ENCODE measurements around the gene APOL4. TPM values are rescaled to one million over a fixed set of nuclear protein-coding genes. Genes with fewer than 3 reads are reported as not detected.

The APOL4 gene
- total RNA-seq, 2 donors from 2014 or later = 0.52 to 18.1 TPM

DNA sequence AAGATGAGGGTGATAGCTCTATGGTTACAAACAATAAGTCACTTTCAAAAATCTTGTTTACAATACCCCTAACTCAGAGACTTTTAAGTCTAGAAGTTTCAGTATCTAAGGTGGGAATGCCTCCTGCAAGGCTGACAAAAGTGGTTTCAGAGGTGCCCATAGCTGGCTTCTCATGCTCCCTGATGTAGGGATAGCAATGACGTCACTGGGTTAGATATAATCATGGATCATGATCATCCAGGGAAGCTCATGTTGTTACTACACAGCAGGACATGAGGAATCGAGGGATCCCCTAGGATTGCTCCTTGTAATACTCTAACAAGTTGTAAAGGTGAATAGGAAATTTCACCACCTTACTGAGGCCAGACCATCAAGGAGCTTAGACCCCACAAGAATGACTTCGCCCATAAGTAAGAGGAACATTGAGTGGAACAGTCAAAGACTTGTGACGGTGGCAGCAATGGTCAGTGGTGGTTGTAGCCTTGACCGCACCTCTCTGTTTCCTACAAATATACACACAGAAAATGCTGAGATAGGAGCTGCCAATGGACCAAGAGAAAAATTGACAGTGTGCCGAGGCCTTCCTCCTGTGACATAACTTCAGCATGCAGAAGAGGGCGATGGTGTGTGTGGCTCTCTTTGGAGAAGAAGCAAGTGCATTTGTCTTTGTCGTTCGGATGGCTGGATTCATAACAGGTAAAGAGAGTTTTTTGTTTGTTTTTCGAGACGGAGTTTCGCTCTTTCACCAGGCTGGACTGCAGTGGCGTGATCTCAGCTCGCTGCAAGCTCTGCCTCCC, 15.6 kb downstream of the APOL4 start:
- Histone ChIP-seq H3K27ac (no peak overlapping the region), H3K4me3 (no peak overlapping the region), H3K36me3 (replicated peaks in 1 of 2; ENCODE audit: insufficient read depth in 1 of 2, low read depth in 2 of 2) (no peaks in the 10 kb centered on the region), H3K4me1 (no peaks in the 10 kb centered on the region), H3K9me3 (no peaks in the 10 kb centered on the region), H3K27me3 (no peaks in the 10 kb centered on the region)
- no peak for TF ChIP-seq CTCF (IDR thresholded peaks at IDR 0.05)
- no peak for TF ChIP-seq POLR2A (IDR thresholded peaks at IDR 0.05)
- WGBS, 2 donors = 80 to 82% methylated on average over 14 of the region's 14 CpGs
- no peak for ATAC-seq
- DNase-seq = no peak
- intact Hi-C loops (cut with DNase I) = no loop called here

DNA sequence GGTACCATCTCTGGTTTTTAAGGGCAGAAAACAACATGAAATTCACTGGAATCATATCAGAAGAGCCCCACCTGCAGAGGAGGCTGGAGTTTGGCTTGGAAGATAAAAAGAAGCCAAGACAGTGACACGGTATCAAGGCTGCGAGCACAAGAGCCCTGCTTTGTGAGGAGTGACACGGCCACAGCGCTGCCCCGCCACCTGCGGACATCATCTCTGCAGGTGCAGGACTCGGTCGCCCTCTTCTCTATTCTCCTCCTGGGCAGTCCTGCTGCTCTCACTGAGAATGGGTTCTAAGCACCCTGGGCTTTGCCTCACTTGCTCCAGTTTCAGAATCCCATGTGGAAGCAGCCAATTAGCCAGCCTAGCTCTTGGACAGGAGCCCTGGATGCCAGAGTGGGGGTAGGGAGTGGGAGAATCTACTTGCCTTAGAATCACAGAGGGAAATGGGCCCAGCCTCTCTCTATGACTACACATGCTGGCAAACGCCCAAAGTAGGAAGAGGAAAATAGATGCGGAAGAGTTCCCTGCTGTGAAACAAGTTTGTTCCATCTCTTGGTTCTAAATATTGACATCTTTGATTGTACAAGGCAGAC, 17.1 kb downstream of the APOL4 start:
- no peak for TF ChIP-seq POLR2A (IDR thresholded peaks at IDR 0.05)
- TF ChIP-seq CTCF (IDR thresholded peaks at IDR 0.05) = no peak
- no peaks in the 10 kb centered on the region for H3K9me3 ChIP-seq
- no peaks in the 10 kb centered on the region for H3K4me1 ChIP-seq
- no peak overlapping the region for H3K27ac ChIP-seq
- H3K36me3 ChIP-seq (replicated peaks in 1 of 2; ENCODE audit: insufficient read depth in 1 of 2, low read depth in 2 of 2) = no peaks in the 10 kb centered on the region
- WGBS, 2 donors = 74 to 78% methylated on average over 10 of the region's 10 CpGs
- ATAC-seq = no peak
- intact Hi-C loops (cut with DNase I) = loop anchor here (5.0 kb wide), 1 partner anchor 37 kb away; no protein-coding TSS in a partner anchor
- peak in 2 of 4 donors; percentile 27 to 32 for DNase-seq
- H3K27me3 ChIP-seq = no peaks in the 10 kb centered on the region
- H3K4me3 ChIP-seq = no peak overlapping the region

- H3K36me3 ChIP-seq (replicated peaks in 1 of 2; ENCODE audit: insufficient read depth in 1 of 2, low read depth in 2 of 2) = no peaks in the 10 kb centered on the region
- no peaks in the 10 kb centered on the region for H3K27me3 ChIP-seq
- no peak for DNase-seq
- ATAC-seq = no peak
- no peak overlapping the region for H3K27ac ChIP-seq
- WGBS, 2 donors = 85 to 90% methylated on average over 7 of the region's 7 CpGs
- TF ChIP-seq POLR2A (IDR thresholded peaks at IDR 0.05) (no peak), CTCF (IDR thresholded peaks at IDR 0.05) (no peak)
- no peaks in the 10 kb centered on the region for H3K9me3 ChIP-seq
- no peak overlapping the region for H3K4me3 ChIP-seq
- no peaks in the 10 kb centered on the region for H3K4me1 ChIP-seq
- intact Hi-C loops (cut with DNase I) = loop anchor here (5.0 kb wide), 1 partner anchor 36 kb away; no protein-coding TSS in a partner anchor
Measured at GRCh38 chr22:36183446-36183845, 18.2 kb downstream of the APOL4 start.

DNA sequence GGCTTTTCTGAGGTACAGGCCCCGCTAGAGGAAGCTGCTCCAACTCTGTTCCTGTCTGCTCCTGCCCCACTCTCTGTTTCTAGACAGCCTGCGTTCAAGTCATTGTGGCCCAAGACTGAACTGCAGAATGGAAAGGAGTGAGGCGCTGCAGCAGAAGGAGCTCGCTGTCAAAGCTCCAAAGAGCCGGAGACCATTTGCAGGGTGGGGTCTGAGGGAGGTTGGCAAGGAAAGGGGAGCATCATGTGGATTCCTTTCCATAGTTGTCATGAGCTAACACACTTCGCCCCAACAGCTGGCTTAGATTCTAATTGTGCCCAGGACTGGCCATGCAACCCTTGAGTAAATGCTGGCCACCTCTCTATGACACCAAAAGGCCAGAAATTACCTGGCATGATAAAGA, 18.8 kb downstream of the APOL4 start:
- Histone ChIP-seq H3K9me3 (no peaks in the 10 kb centered on the region), H3K27ac (no peak overlapping the region), H3K36me3 (replicated peaks in 1 of 2; ENCODE audit: insufficient read depth in 1 of 2, low read depth in 2 of 2) (no peaks in the 10 kb centered on the region), H3K4me3 (no peak overlapping the region), H3K27me3 (no peaks in the 10 kb centered on the region), H3K4me1 (no peaks in the 10 kb centered on the region)
- TF ChIP-seq POLR2A (IDR thresholded peaks at IDR 0.05) (no peak), CTCF (IDR thresholded peaks at IDR 0.05) (no peak)
- no peak for ATAC-seq
- DNase-seq = no peak
- intact Hi-C loops (cut with DNase I) = loop anchor here (5.0 kb wide), 1 partner anchor 36 kb away; no protein-coding TSS in a partner anchor
- WGBS, 2 donors = 86 to 87% methylated on average over 6 of the region's 6 CpGs
